HEK293T (cell line): ENCODE results near the gene TNPO2.

ENCODE experiments used
- ARNT ChIP-seq: fragments of 450-650 bp; IDR thresholded peaks from 2 replicates; pipeline ENCODE4 v1.6.1; 2017; ENCODE audit warnings: mild to moderate bottlenecking
- BHLHE40 ChIP-seq: fragments of 450-650 bp; IDR thresholded peaks from 2 replicates; pipeline ENCODE4 v1.6.1; 2016; ENCODE audit warnings: mild to moderate bottlenecking, moderate library complexity, borderline replicate concordance
- ELF4 ChIP-seq: fragments of 450-650 bp; IDR thresholded peaks from 2 replicates; pipeline ENCODE4 v1.6.1; 2017; ENCODE audit warnings: antibody characterized with exemption
- FOXA1 ChIP-seq: fragments of 450-650 bp; IDR thresholded peaks from 2 replicates; pipeline ENCODE4 v1.6.1; 2016; ENCODE audit warnings: mild to moderate bottlenecking
- FOXM1 ChIP-seq: fragments of 450-650 bp; IDR thresholded peaks from 2 replicates; pipeline ENCODE4 v1.6.1; 2017; ENCODE audit warnings: mild to moderate bottlenecking, borderline replicate concordance
- NFRKB ChIP-seq: fragments of 450-650 bp; IDR thresholded peaks from 2 replicates; pipeline ENCODE4 v1.6.1; 2016; ENCODE audit warnings: mild to moderate bottlenecking, moderate library complexity
- PKNOX1 ChIP-seq: fragments of 450-650 bp; IDR thresholded peaks from 2 replicates; pipeline ENCODE4 v1.6.1; 2016
- SP1 ChIP-seq: fragments of 450-650 bp; IDR thresholded peaks from 2 replicates; pipeline ENCODE4 v1.6.1; 2017
- SUZ12 ChIP-seq: fragments of 450-650 bp; IDR thresholded peaks from 2 replicates; pipeline ENCODE4 v1.6.1; 2016; ENCODE audit warnings: mild to moderate bottlenecking
- TARDBP ChIP-seq: fragments of 450-650 bp; IDR thresholded peaks from 2 replicates; pipeline ENCODE4 v1.6.1; 2016
- ZNF384 ChIP-seq: fragments of 450-650 bp; IDR thresholded peaks from 2 replicates; pipeline ENCODE4 v1.6.1; 2016

GRCh38 chr19:12766051-12766521 is 42.4 kb upstream of the TNPO2 start:
- TF ChIP-seq SUZ12 (no peak), TARDBP (no peak), ZNF384 (no peak), PKNOX1 (no peak), FOXA1 (no peak), SP1 (no peak), ARNT (no peak), ELF4 (no peak), NFRKB (no peak), FOXM1 (no peak), BHLHE40 (no peak)
